HepG2 (cell line): ENCODE data around the gene PFDN2. TPM values are rescaled to one million over a fixed set of nuclear protein-coding genes. Genes with fewer than 3 reads are reported as not detected.

Experiments used
- AFF4 ChIP-seq: sonication (generic); formaldehyde crosslinking; IDR thresholded peaks from 2 replicates; pipeline ENCODE4 v1.4.0; 2020; ENCODE audit warnings: missing genetic modification reagents
- BRD4 ChIP-seq: sonication (generic); formaldehyde crosslinking; IDR thresholded peaks from 2 replicates; pipeline ENCODE4 v1.4.0; 2020; ENCODE audit warnings: missing genetic modification reagents
- EEA1 ChIP-seq: sonication (generic); formaldehyde crosslinking; IDR thresholded peaks from 2 replicates; pipeline ENCODE4 v1.5.1; 2020; ENCODE audit warnings: mild to moderate bottlenecking, missing genetic modification reagents, borderline replicate concordance
- GFI1 ChIP-seq: sonication (generic); formaldehyde crosslinking; IDR thresholded peaks from 2 replicates; pipeline ENCODE4 v1.5.0; 2020; ENCODE audit warnings: missing genetic modification reagents, mild to moderate bottlenecking, borderline replicate concordance
- KDM6A ChIP-seq: IDR thresholded peaks from 2 replicates; pipeline ENCODE4 v1.6.1; 2016; ENCODE audit warnings: low read depth
- MLLT10 ChIP-seq: sonication (generic); formaldehyde crosslinking; IDR thresholded peaks from 2 replicates; pipeline ENCODE4 v1.4.0; 2020; ENCODE audit warnings: missing genetic modification reagents
- TFDP2 ChIP-seq: sonication (generic); formaldehyde crosslinking; IDR thresholded peaks from 2 replicates; pipeline ENCODE4 v1.4.0; 2020; ENCODE audit warnings: missing genetic modification reagents
- TFE3 ChIP-seq: IDR thresholded peaks from 2 replicates; pipeline ENCODE4 v1.6.1; 2016
- ZBTB37 ChIP-seq: sonication (generic); formaldehyde crosslinking; IDR thresholded peaks from 2 replicates; pipeline ENCODE4 v1.4.0; 2020; ENCODE audit warnings: mild to moderate bottlenecking, missing genetic modification reagents
- ZFP1 ChIP-seq: IDR thresholded peaks from 2 replicates; pipeline ENCODE4 v1.6.1; 2016
- ZFP36 ChIP-seq: fragments of 150-350 bp; IDR thresholded peaks from 2 replicates; pipeline ENCODE4 v1.6.1; 2018; ENCODE audit warnings: borderline replicate concordance, low read length, low read depth; ENCODE audit not compliant: partially characterized antibody
- ZNF530 ChIP-seq: sonication (generic); formaldehyde crosslinking; IDR thresholded peaks from 2 replicates; pipeline ENCODE4 v1.5.0; 2020; ENCODE audit warnings: low read depth, mild to moderate bottlenecking, missing genetic modification reagents
- ZNF557 ChIP-seq: sonication (generic); formaldehyde crosslinking; IDR thresholded peaks from 2 replicates; pipeline ENCODE4 v1.4.0; 2020; ENCODE audit warnings: missing genetic modification reagents
- ZNF609 ChIP-seq: sonication (generic); formaldehyde crosslinking; IDR thresholded peaks from 2 replicates; pipeline ENCODE4 v1.4.0; 2020; ENCODE audit warnings: mild to moderate bottlenecking, missing genetic modification reagents, borderline replicate concordance
- ZSCAN21 ChIP-seq: sonication (generic); formaldehyde crosslinking; IDR thresholded peaks from 2 replicates; pipeline ENCODE4 v1.8.0; 2022; ENCODE audit warnings: mild to moderate bottlenecking, missing genetic modification reagents, moderate library complexity, borderline replicate concordance
- polyA plus RNA-seq, 8 experiments: library from polyadenylated mRNA; depleted of rRNA in 3 of 8; stranded (reverse) in 7 of 8; unstranded in 1 of 8; fragments of >200 nt; fragmentation: Illumina TruSeq in 4 of 8; extraction: Trizol in 4 of 8; gene quantifications; 2 replicates each; pipeline versions ENCODE4 v1.2.1 to v1.2.3, GENCODE V29; 2011 to 2016; ENCODE audit warnings: low read depth in 4 of 8, missing spikeins in 1 of 8, mixed read lengths in 1 of 8; ENCODE audit not compliant: insufficient read depth in 1 of 8
- total RNA-seq, 5 experiments: library from RNA; depleted of rRNA; stranded (reverse); fragments of >200 nt; fragmentation: Illumina TruSeq; extraction: Trizol; gene quantifications; 2 replicates each; pipeline ENCODE4 v1.2.3, GENCODE V29; 2016; ENCODE audit warnings: low read depth in 1 of 5

The PFDN2 gene
- total and polyA plus RNA-seq, 2 of the 13 experiments (the other 11 are each of a cell fraction or from before 2014, with no cell fraction given) = 62.6 to 63.6 TPM

GRCh38 chr1:161132410-161133219 is 14.8 kb upstream of the PFDN2 start, which contains the start of gene DEDD (continued):
- TF ChIP-seq BRD4 (0 out of 2 replicates have a peak, but pooled peaks have one; percentile 36), AFF4 (no peak), TFE3 (CRISPR knock-in tag) (0 out of 2 replicates have a peak, but pooled peaks have one; percentile 3), KDM6A (no peak), ZNF557 (CRISPR knock-in tag) (no peak), ZFP1 (CRISPR knock-in tag) (0 out of 2 replicates have a peak, but pooled peaks have one; percentile 44), TFDP2 (CRISPR knock-in tag) (no peak), EEA1 (no peak; the same call in 1 of the 2 replicates), ZBTB37 (CRISPR knock-in tag) (peak; percentile 52; the same call in 1 of the 2 replicates), ZNF530 (CRISPR knock-in tag) (no peak), MLLT10 (CRISPR knock-in tag) (no peak), ZNF609 (CRISPR knock-in tag) (no peak), ZFP36 (no peak), ZSCAN21 (CRISPR knock-in tag) (no peak), GFI1 (CRISPR knock-in tag) (no peak; the same call in 1 of the 2 replicates)
